PFSK-1 (cell line): ENCODE results near the gene GH1.

Experiments
- FOXP2 ChIP-seq: optimal IDR thresholded peaks from 2 replicates; pipeline ENCODE3; 2011; ENCODE audit warnings: borderline replicate concordance, control low read depth, inconsistent platforms; ENCODE audit not compliant: insufficient read depth; ENCODE audit errors: extremely low read length, extremely low read depth
- POLR2AphosphoS5 ChIP-seq: IDR thresholded peaks from 2 replicates; pipeline ENCODE4 v1.6.1; 2012; ENCODE audit warnings: low read depth, mild to moderate bottlenecking, control low read depth, low read length, moderate library complexity
- SIN3A ChIP-seq: IDR thresholded peaks from 2 replicates; pipeline ENCODE4 v1.6.1; 2012; ENCODE audit warnings: mild to moderate bottlenecking, low read length, moderate library complexity, borderline replicate concordance; ENCODE audit not compliant: insufficient read depth
- TAF1 ChIP-seq: IDR thresholded peaks from 2 replicates; pipeline ENCODE4 v1.6.1; 2012; ENCODE audit warnings: low read length, control low read depth, borderline replicate concordance; ENCODE audit not compliant: insufficient read depth
- TF ChIP-seq, protein P1 (sequence below), 2 experiments: IDR thresholded peaks; 2 replicates each; pipeline versions ENCODE4 v1.6.1 to v1.8.0; 2011 to 2012; ENCODE audit warnings: low read depth in 2 of 2, low read length in 2 of 2, control low read depth in 1 of 2, inconsistent platforms in 1 of 2, mild to moderate bottlenecking in 1 of 2, moderate library complexity in 1 of 2; ENCODE audit not compliant: insufficient read depth in 1 of 2

GH1 gene

GRCh38 chr17:63939401-63939800, 20.8 kb upstream of the GH1 start:
- TF ChIP-seq FOXP2 (no peak), TAF1 (no peak), SIN3A (no peak), POLR2AphosphoS5 (no peak)
- TF ChIP-seq, protein P1, sequence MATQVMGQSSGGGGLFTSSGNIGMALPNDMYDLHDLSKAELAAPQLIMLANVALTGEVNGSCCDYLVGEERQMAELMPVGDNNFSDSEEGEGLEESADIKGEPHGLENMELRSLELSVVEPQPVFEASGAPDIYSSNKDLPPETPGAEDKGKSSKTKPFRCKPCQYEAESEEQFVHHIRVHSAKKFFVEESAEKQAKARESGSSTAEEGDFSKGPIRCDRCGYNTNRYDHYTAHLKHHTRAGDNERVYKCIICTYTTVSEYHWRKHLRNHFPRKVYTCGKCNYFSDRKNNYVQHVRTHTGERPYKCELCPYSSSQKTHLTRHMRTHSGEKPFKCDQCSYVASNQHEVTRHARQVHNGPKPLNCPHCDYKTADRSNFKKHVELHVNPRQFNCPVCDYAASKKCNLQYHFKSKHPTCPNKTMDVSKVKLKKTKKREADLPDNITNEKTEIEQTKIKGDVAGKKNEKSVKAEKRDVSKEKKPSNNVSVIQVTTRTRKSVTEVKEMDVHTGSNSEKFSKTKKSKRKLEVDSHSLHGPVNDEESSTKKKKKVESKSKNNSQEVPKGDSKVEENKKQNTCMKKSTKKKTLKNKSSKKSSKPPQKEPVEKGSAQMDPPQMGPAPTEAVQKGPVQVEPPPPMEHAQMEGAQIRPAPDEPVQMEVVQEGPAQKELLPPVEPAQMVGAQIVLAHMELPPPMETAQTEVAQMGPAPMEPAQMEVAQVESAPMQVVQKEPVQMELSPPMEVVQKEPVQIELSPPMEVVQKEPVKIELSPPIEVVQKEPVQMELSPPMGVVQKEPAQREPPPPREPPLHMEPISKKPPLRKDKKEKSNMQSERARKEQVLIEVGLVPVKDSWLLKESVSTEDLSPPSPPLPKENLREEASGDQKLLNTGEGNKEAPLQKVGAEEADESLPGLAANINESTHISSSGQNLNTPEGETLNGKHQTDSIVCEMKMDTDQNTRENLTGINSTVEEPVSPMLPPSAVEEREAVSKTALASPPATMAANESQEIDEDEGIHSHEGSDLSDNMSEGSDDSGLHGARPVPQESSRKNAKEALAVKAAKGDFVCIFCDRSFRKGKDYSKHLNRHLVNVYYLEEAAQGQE (IDR thresholded peaks at IDR 0.05; ENCODE audit: insufficient read depth in 1 of 2, low read depth in 2 of 2, low read length in 2 of 2): no peak

DNA sequence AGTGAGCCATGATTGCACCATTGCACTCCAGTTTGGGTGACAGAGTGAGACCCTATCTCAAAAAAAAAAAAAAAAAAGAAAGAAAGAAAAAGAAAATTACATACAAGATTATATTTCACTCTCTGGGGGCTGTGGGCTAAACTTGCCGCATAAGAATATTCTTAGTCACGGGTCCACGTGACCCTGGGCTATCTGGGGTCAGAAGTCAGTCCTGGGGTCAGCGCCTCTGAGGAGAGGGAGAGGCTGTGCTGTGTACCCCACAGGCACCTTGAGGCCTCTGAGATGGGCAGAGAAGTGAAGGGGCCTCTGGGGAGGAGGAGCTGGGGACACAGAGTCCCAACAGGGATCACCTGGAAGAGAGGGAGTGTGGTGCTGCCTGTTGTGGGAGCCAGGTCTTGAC, 19.3 kb upstream of the GH1 start:
- TF ChIP-seq TAF1 (no peak), SIN3A (no peak), FOXP2 (no peak), POLR2AphosphoS5 (no peak)
- TF ChIP-seq, protein P1 (IDR thresholded peaks at IDR 0.05; ENCODE audit: insufficient read depth in 1 of 2, low read depth in 2 of 2, low read length in 2 of 2): no peak

- TF ChIP-seq SIN3A (no peak), FOXP2 (no peak), TAF1 (no peak)
Observed at GRCh38 chr17:63937319-63937718, 18.7 kb upstream of the GH1 start.

DNA sequence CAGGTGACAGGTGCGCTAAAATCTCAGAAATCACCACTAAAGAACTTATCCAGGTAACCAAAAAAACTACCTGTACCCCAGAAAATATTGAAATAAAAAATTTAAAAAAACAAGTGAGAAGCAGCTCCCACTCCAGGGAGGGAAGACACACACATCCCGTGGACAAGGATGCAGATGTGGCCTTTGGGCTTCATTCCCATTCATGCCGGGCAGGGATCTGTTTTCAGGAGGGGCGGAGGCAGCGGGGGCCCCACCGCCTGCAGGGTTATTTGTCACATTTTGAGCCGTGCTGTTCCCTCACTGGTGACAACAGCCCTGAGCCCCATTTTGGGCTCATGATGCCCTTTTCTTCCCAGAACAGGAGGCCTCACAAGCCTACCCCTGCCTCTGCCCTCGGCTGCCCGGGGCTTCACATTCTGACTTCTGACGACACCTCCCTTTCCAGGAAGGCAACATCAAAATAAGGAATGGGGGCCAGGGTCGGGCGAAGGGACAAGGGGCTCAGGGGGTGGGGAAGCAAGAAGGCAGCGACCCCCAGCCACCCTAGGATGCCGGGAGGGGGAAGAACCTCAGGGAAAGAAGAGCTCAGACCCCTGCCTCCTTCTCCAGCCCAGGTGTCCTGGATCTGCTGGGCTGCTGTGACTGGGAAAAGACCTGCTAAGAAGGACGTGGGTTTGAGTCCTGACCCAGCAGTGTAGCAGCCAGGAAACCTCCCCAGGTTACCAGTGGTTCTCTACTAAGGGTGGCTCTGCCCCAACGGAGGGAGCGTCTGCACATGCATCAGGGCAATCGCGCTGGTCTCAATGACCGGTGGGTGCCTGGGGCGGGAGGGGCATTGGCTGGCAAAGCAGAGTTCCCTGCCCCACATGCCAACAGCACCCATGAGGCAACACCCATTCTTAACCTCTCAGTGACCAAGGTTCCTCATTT, 15.8 kb upstream of the GH1 start:
- TF ChIP-seq FOXP2: no peak

DNA sequence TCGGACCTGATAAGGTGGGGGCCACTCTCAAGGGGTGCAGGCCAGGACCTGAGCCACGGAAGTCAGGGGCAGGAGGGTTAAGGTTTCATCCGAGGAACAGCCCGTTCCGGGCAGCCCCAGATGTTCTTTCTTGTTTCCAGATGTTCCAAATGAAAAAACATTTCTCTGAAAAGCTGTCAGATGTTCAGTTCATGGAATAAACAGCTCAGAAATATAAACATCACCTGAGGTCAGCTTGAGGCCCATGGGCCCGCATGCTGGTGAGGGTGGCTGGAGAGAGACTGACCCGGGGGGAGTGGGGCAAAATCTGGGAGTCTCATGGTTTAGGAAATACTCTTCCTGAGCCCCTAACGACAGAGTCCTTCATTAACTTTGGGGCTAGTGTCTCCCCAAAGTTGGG, 15.0 kb upstream of the GH1 start:
- TF ChIP-seq POLR2AphosphoS5 (no peak), TAF1 (no peak), FOXP2 (no peak), SIN3A (no peak)
- TF ChIP-seq, protein P1 (IDR thresholded peaks at IDR 0.05; ENCODE audit: insufficient read depth in 1 of 2, low read depth in 2 of 2, low read length in 2 of 2): no peak

- TF ChIP-seq POLR2AphosphoS5 (no peak), SIN3A (no peak), TAF1 (no peak), FOXP2 (no peak)
- TF ChIP-seq, protein P1 (IDR thresholded peaks at IDR 0.05; ENCODE audit: insufficient read depth in 1 of 2, low read depth in 2 of 2, low read length in 2 of 2): no peak
Observed at GRCh38 chr17:63932721-63933120, 14.1 kb upstream of the GH1 start.
